ENCODE results near the gene DRD3. TPM values are rescaled to one million over a fixed set of nuclear protein-coding genes. Genes with fewer than 3 reads are reported as not detected.

Gene DRD3
- polyA plus RNA-seq, 3 donors, result not detected

- Histone ChIP-seq H3K36me3 (replicated peaks in 1 of 2; ENCODE audit: control insufficient read depth in 1 of 2, insufficient read depth in 2 of 2, low read length in 2 of 2) (no peaks in the 10 kb centered on the region), H3K27ac (ENCODE audit: low read depth in 1 of 2, low read length in 2 of 2) (no peak overlapping the region), H3K9ac (ENCODE audit: insufficient read depth, low read length, poor library complexity, severe bottlenecking) (no peak overlapping the region), H3K4me2 (replicated peaks; ENCODE audit: extremely low read depth, low read length, poor library complexity, severe bottlenecking) (no peak overlapping the region), H2AFZ (ENCODE audit: insufficient read depth, low read depth, low read length, poor library complexity, severe bottlenecking) (no peak overlapping the region), H3K4me1 (ENCODE audit: control insufficient read depth in 1 of 2, insufficient read depth in 2 of 2, low read length in 2 of 2) (no peaks in the 10 kb centered on the region), H3K4me3 (replicated peaks in 1 of 3; ENCODE audit: low read depth in 2 of 3, low read length in 3 of 3) (no peak overlapping the region), H4K20me1 (ENCODE audit: insufficient read depth, low read length) (no peaks in the 10 kb centered on the region), H3K9me3 (replicated peaks in 1 of 2; ENCODE audit: control insufficient read depth in 1 of 2, insufficient read depth in 1 of 2, low read length in 2 of 2) (no peaks in the 10 kb centered on the region), H3K79me2 (ENCODE audit: insufficient read depth, low read length) (no peaks in the 10 kb centered on the region), H3K27me3 (ENCODE audit: control insufficient read depth in 2 of 2, insufficient read depth in 2 of 2, low read length in 2 of 2) (no peaks in the 10 kb centered on the region)
- no peak for DNase-seq
- Mint-ChIP-seq H3K4me3 (no peak overlapping the region), H3K27me3 (ENCODE audit: low read depth in 3 of 3) (peaks cover 0 to 6% (median 0%) of the 10 kb centered on the region in 3 donors), H3K9me3 (peaks cover 0 to 5% (median 0%) of the 10 kb centered on the region in 7 donors), H3K27ac (no peak overlapping the region), H3K36me3 (no peaks in the 10 kb centered on the region), H3K4me1 (no peaks in the 10 kb centered on the region)
- WGBS (ENCODE audit: insufficient coverage), result 100% methylated on average over 1 of the region's 1 CpG
- TF ChIP-seq CTCF (IDR thresholded peaks at IDR 0.05), result no peak
- intact Hi-C loops (cut with micrococcal nuclease), result no loop called here
Measured at GRCh38 chr3:114143817-114144216, 35.0 kb downstream of the DRD3 start.

GRCh38 chr3:114139836-114140235 lies 39.0 kb downstream of the DRD3 start:
- Mint-ChIP-seq H3K9me3 (peaks cover 0 to 16% (median 3%) of the 10 kb centered on the region in 7 donors), H3K4me3 (no peak overlapping the region), H3K27me3 (ENCODE audit: low read depth in 3 of 3) (peaks cover 0 to 6% (median 1%) of the 10 kb centered on the region in 3 donors), H3K4me1 (no peaks in the 10 kb centered on the region), H3K36me3 (no peaks in the 10 kb centered on the region), H3K27ac (no peak overlapping the region)
- no peak for TF ChIP-seq CTCF (IDR thresholded peaks at IDR 0.05)
- Histone ChIP-seq H3K79me2 (ENCODE audit: insufficient read depth, low read length) (no peaks in the 10 kb centered on the region), H3K27ac (ENCODE audit: low read depth in 1 of 2, low read length in 2 of 2) (no peak overlapping the region), H3K27me3 (ENCODE audit: control insufficient read depth in 2 of 2, insufficient read depth in 2 of 2, low read length in 2 of 2) (no peaks in the 10 kb centered on the region), H3K9me3 (replicated peaks in 1 of 2; ENCODE audit: control insufficient read depth in 1 of 2, insufficient read depth in 1 of 2, low read length in 2 of 2) (no peaks in the 10 kb centered on the region), H3K4me2 (replicated peaks; ENCODE audit: extremely low read depth, low read length, poor library complexity, severe bottlenecking) (no peak overlapping the region), H2AFZ (ENCODE audit: insufficient read depth, low read depth, low read length, poor library complexity, severe bottlenecking) (no peak overlapping the region), H4K20me1 (ENCODE audit: insufficient read depth, low read length) (no peaks in the 10 kb centered on the region), H3K9ac (ENCODE audit: insufficient read depth, low read length, poor library complexity, severe bottlenecking) (no peak overlapping the region), H3K4me1 (ENCODE audit: control insufficient read depth in 1 of 2, insufficient read depth in 2 of 2, low read length in 2 of 2) (no peaks in the 10 kb centered on the region), H3K4me3 (replicated peaks in 1 of 3; ENCODE audit: low read depth in 2 of 3, low read length in 3 of 3) (no peak overlapping the region), H3K36me3 (replicated peaks in 1 of 2; ENCODE audit: control insufficient read depth in 1 of 2, insufficient read depth in 2 of 2, low read length in 2 of 2) (no peaks in the 10 kb centered on the region)
- intact Hi-C loops (cut with micrococcal nuclease), result no loop called here
- DNase-seq, result no peak
- 100% methylated on average over 3 of the region's 3 CpGs for WGBS (ENCODE audit: insufficient coverage)
